ENCODE data around the gene PRKCA. TPM values are rescaled to one million over a fixed set of nuclear protein-coding genes. Genes with fewer than 3 reads are reported as not detected.

Gene PRKCA
- total RNA-seq, 1 experiment from 2014 or later = 22.6 TPM

DNA sequence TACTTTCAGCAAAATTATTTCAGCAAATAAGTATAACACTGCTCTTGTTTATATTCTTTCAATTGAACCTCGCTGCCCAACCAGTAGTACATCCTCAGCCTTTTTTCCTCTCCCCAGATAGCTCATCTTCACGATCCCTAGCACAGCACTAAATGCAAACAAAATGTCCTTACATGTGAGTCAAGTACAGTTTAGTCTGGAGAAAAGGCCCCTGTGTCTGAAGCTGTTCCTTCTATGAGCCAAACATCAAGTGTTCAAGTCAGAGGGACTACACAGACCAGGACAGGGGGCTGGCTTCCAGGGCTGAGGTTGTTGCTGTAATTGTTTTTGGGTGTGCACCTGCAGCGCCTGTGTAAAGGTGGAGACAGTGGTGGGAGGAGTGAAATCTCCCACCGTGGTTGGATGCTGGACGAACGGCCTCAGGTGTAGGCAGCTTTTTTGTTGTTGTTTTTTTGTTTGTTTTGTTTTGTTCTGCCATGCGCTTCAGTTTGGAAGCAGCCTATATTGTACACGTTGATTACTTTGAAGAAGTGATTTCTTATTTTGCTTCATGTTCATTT is 147.1 kb downstream of the PRKCA start:
- POLR2A ChIA-PET (ENCODE audit: unreplicated experiment) = interaction anchor here (0.7 kb wide), 1 partner anchor 109 kb away, joined by 4 read pairs; no protein-coding TSS in a partner anchor
- Histone ChIP-seq H3K9ac (ENCODE audit: low read length) (no peak overlapping the region), H3K4me3 (ENCODE audit: low read length) (no peak overlapping the region), H4K20me1 (ENCODE audit: low read length) (no peaks in the 10 kb centered on the region), H3K27me3 (ENCODE audit: low read length) (no peaks in the 10 kb centered on the region), H3K79me2 (ENCODE audit: low read length) (peaks cover 45% of the 10 kb centered on the region), H3K4me2 (ENCODE audit: low read length) (no peak overlapping the region), H3K9me3 (ENCODE audit: low read length) (no peaks in the 10 kb centered on the region), H3K36me3 (ENCODE audit: low read depth, low read length) (no peaks in the 10 kb centered on the region), H3F3A (ENCODE audit: low read length, unreplicated experiment) (no peaks in the 10 kb centered on the region), H3K27ac (ENCODE audit: low read length) (no peak overlapping the region), H2AFZ (ENCODE audit: low read length) (no peak overlapping the region), H3K4me1 (ENCODE audit: insufficient read depth, low read length) (no peaks in the 10 kb centered on the region), H3K9me2 (replicated peaks; ENCODE audit: low read length) (no peaks in the 10 kb centered on the region)
- no peak for TF ChIP-seq EZH2phosphoT487 (IDR thresholded peaks at IDR 0.05; ENCODE audit: borderline replicate concordance, low read length)
- no peak for TF ChIP-seq EZH2 (IDR thresholded peaks at IDR 0.05; ENCODE audit: low read length, unreplicated experiment)
- TF ChIP-seq, protein P1, sequence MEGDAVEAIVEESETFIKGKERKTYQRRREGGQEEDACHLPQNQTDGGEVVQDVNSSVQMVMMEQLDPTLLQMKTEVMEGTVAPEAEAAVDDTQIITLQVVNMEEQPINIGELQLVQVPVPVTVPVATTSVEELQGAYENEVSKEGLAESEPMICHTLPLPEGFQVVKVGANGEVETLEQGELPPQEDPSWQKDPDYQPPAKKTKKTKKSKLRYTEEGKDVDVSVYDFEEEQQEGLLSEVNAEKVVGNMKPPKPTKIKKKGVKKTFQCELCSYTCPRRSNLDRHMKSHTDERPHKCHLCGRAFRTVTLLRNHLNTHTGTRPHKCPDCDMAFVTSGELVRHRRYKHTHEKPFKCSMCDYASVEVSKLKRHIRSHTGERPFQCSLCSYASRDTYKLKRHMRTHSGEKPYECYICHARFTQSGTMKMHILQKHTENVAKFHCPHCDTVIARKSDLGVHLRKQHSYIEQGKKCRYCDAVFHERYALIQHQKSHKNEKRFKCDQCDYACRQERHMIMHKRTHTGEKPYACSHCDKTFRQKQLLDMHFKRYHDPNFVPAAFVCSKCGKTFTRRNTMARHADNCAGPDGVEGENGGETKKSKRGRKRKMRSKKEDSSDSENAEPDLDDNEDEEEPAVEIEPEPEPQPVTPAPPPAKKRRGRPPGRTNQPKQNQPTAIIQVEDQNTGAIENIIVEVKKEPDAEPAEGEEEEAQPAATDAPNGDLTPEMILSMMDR (conservative IDR thresholded peaks at IDR 0.05; ENCODE audit: low read depth, low read length) = no peak
- no TSS peak for BruUV-seq (replicated peaks)
- no peak for ATAC-seq
- CTCF ChIA-PET = no interaction called here
- DNase-seq = no peak
- intact Hi-C loops (cut with micrococcal nuclease) = no loop called here

- H3K4me2 ChIP-seq (ENCODE audit: low read length) = no peak overlapping the region
- DNase-seq = no peak
- H3K4me1 ChIP-seq (ENCODE audit: insufficient read depth, low read length) = no peaks in the 10 kb centered on the region
- H3K9me2 ChIP-seq (replicated peaks; ENCODE audit: low read length) = no peaks in the 10 kb centered on the region
- no TSS peak for BruUV-seq (replicated peaks)
- H3K36me3 ChIP-seq (ENCODE audit: low read depth, low read length) = no peaks in the 10 kb centered on the region
- no peaks in the 10 kb centered on the region for H4K20me1 ChIP-seq (ENCODE audit: low read length)
- POLR2A ChIA-PET (ENCODE audit: unreplicated experiment) = no interaction called here
- ATAC-seq = no peak
- H3K4me3 ChIP-seq (ENCODE audit: low read length) = no peak overlapping the region
- no peak overlapping the region for H3K27ac ChIP-seq (ENCODE audit: low read length)
- H3K79me2 ChIP-seq (ENCODE audit: low read length) = peaks cover 45% of the 10 kb centered on the region
- no peaks in the 10 kb centered on the region for H3K9me3 ChIP-seq (ENCODE audit: low read length)
- H3K9ac ChIP-seq (ENCODE audit: low read length) = no peak overlapping the region
- TF ChIP-seq, protein P1 (conservative IDR thresholded peaks at IDR 0.05; ENCODE audit: low read depth, low read length) = no peak
- TF ChIP-seq EZH2phosphoT487 (IDR thresholded peaks at IDR 0.05; ENCODE audit: borderline replicate concordance, low read length) (no peak), EZH2 (IDR thresholded peaks at IDR 0.05; ENCODE audit: low read length, unreplicated experiment) (no peak)
- H3K27me3 ChIP-seq (ENCODE audit: low read length) = no peaks in the 10 kb centered on the region
- intact Hi-C loops (cut with micrococcal nuclease) = no loop called here
- CTCF ChIA-PET = no interaction called here
- no peak overlapping the region for H2AFZ ChIP-seq (ENCODE audit: low read length)
- H3F3A ChIP-seq (ENCODE audit: low read length, unreplicated experiment) = no peaks in the 10 kb centered on the region
Measured at GRCh38 chr17:66450008-66450851, 147.8 kb downstream of the PRKCA start.

GRCh38 chr17:66450852-66451158 is 148.4 kb downstream of the PRKCA start:
- H3K4me3 ChIP-seq (ENCODE audit: low read length) = no peak overlapping the region
- no peak overlapping the region for H3K4me2 ChIP-seq (ENCODE audit: low read length)
- H2AFZ ChIP-seq (ENCODE audit: low read length) = no peak overlapping the region
- TF ChIP-seq EZH2 (IDR thresholded peaks at IDR 0.05; ENCODE audit: low read length, unreplicated experiment) (no peak), EZH2phosphoT487 (IDR thresholded peaks at IDR 0.05; ENCODE audit: borderline replicate concordance, low read length) (no peak)
- TF ChIP-seq, protein P1 (conservative IDR thresholded peaks at IDR 0.05; ENCODE audit: low read depth, low read length) = no peak
- peaks cover 45% of the 10 kb centered on the region for H3K79me2 ChIP-seq (ENCODE audit: low read length)
- H4K20me1 ChIP-seq (ENCODE audit: low read length) = no peaks in the 10 kb centered on the region
- no TSS peak for BruUV-seq (replicated peaks)
- no peaks in the 10 kb centered on the region for H3K4me1 ChIP-seq (ENCODE audit: insufficient read depth, low read length)
- ATAC-seq = no peak
- H3K27me3 ChIP-seq (ENCODE audit: low read length) = no peaks in the 10 kb centered on the region
- intact Hi-C loops (cut with micrococcal nuclease) = no loop called here
- no peaks in the 10 kb centered on the region for H3F3A ChIP-seq (ENCODE audit: low read length, unreplicated experiment)
- H3K27ac ChIP-seq (ENCODE audit: low read length) = no peak overlapping the region
- no peaks in the 10 kb centered on the region for H3K36me3 ChIP-seq (ENCODE audit: low read depth, low read length)
- CTCF ChIA-PET = no interaction called here
- POLR2A ChIA-PET (ENCODE audit: unreplicated experiment) = no interaction called here
- DNase-seq = no peak
- H3K9me2 ChIP-seq (replicated peaks; ENCODE audit: low read length) = no peaks in the 10 kb centered on the region
- H3K9ac ChIP-seq (ENCODE audit: low read length) = no peak overlapping the region
- H3K9me3 ChIP-seq (ENCODE audit: low read length) = no peaks in the 10 kb centered on the region
